ENCODE results near the gene LIPE.

- TF ChIP-seq CTCF (conservative IDR thresholded peaks at IDR 0.05; ENCODE audit: low read depth, low read length) (no peak), EZH2 (IDR thresholded peaks at IDR 0.05; ENCODE audit: borderline replicate concordance, low read depth, low read length, poor library complexity, severe bottlenecking) (no peak)
Measured at GRCh38 chr19:42403586-42403985, 23.6 kb downstream of the LIPE start.

Measured in A673 (cell line).